Hepatocyte (in vitro differentiated cells): Measurements from ENCODE around the gene GUCY1A2.

Source experiments
- CTCF ChIP-seq: fragments of 200-600 bp; sonication (generic); IDR thresholded peaks from 2 replicates; pipeline ENCODE4 v1.5.1; 2016; ENCODE audit warnings: antibody characterized with exemption, mild to moderate bottlenecking; ENCODE audit not compliant: poor library complexity
- EZH2 ChIP-seq: fragments of 200-600 bp; sonication (generic); IDR thresholded peaks from 2 replicates; pipeline ENCODE4 v1.6.1; 2016; ENCODE audit warnings: antibody characterized with exemption, mild to moderate bottlenecking, borderline replicate concordance

- TF ChIP-seq CTCF, result no peak
- no peak for TF ChIP-seq EZH2
These were observed 289.9 kb downstream of the GUCY1A2 start for GRCh38 chr11:106728379-106728778.
